Cardiac muscle cell (in vitro differentiated cells and primary cell): Measurements from ENCODE around the gene FIG4. TPM values are rescaled to one million over a fixed set of nuclear protein-coding genes. Genes with fewer than 3 reads are reported as not detected.
A peak's percentile ranks its signal among the peaks of the same experiment; 100 is the strongest.
"Not testable (repeated sequence)": the region's sequence is repeated elsewhere in the genome, so short reads cannot be mapped to it uniquely, and the experiment has no call there.

Source experiments
- DNase-seq, 2 donors: peaks; one replicate each; pipeline versions ENCODE4 v3.0.0 to v3.0.0-alpha.2; 2010 to 2017; ENCODE audit warnings: low read depth in 1 of 2, low spot score in 1 of 2
- H3K27ac ChIP-seq: fragments of 200-600 bp; sonication (generic); 2 replicates; pipeline ENCODE4 v1.5.1; 2016
- H3K27me3 ChIP-seq: fragments of 200-600 bp; sonication (generic); 2 replicates; pipeline ENCODE4 v1.6.0; 2016; ENCODE audit warnings: control low read depth
- H3K36me3 ChIP-seq: fragments of 200-600 bp; sonication (generic); 2 replicates; pipeline ENCODE4 v1.5.1; 2016; ENCODE audit warnings: control low read depth
- H3K4me1 ChIP-seq: fragments of 200-600 bp; sonication (generic); 2 replicates; pipeline ENCODE4 v1.8.1; 2017; ENCODE audit warnings: low read depth, mild to moderate bottlenecking, mixed run types
- H3K4me3 ChIP-seq: fragments of 200-600 bp; sonication (generic); 2 replicates; pipeline ENCODE4 v1.5.1; 2016; ENCODE audit warnings: mild to moderate bottlenecking
- H3K9me3 ChIP-seq: fragments of 200-600 bp; sonication (generic); 2 replicates; pipeline ENCODE4 v1.5.1; 2017; ENCODE audit warnings: low read depth, mild to moderate bottlenecking, control low read depth
- polyA plus RNA-seq: library from polyadenylated mRNA; unstranded; fragments of >200 nt; fragmentation: Nextera tagmentation; extraction: Ambion mirVana; gene quantifications from 2 replicates; pipeline ENCODE4 v1.2.1, GENCODE V29; 2016
- total RNA-seq: library from RNA; depleted of rRNA; stranded (reverse); fragments of >200 nt; gene quantifications from 2 replicates; pipeline ENCODE4 v1.2.3, GENCODE V29; 2016
- TF ChIP-seq, protein P1 (sequence below): IDR thresholded peaks from 2 replicates; pipeline ENCODE4 v1.5.1; 2012; ENCODE audit warnings: low read depth, mild to moderate bottlenecking, low read length

The FIG4 gene
- total and polyA plus RNA-seq, 2 experiments from 2014 or later, result 15.8 to 22.0 TPM

GRCh38 chr6:109717971-109718370 lies 26.9 kb downstream of the FIG4 start:
- no peak for DNase-seq
- Histone ChIP-seq H3K27me3 (no peaks in the 10 kb centered on the region), H3K27ac (no peak overlapping the region), H3K36me3 (no peaks in the 10 kb centered on the region), H3K4me1 (no peaks in the 10 kb centered on the region), H3K9me3 (no peaks in the 10 kb centered on the region), H3K4me3 (no peak overlapping the region)
- TF ChIP-seq, protein P1, sequence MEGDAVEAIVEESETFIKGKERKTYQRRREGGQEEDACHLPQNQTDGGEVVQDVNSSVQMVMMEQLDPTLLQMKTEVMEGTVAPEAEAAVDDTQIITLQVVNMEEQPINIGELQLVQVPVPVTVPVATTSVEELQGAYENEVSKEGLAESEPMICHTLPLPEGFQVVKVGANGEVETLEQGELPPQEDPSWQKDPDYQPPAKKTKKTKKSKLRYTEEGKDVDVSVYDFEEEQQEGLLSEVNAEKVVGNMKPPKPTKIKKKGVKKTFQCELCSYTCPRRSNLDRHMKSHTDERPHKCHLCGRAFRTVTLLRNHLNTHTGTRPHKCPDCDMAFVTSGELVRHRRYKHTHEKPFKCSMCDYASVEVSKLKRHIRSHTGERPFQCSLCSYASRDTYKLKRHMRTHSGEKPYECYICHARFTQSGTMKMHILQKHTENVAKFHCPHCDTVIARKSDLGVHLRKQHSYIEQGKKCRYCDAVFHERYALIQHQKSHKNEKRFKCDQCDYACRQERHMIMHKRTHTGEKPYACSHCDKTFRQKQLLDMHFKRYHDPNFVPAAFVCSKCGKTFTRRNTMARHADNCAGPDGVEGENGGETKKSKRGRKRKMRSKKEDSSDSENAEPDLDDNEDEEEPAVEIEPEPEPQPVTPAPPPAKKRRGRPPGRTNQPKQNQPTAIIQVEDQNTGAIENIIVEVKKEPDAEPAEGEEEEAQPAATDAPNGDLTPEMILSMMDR, result no peak

DNA sequence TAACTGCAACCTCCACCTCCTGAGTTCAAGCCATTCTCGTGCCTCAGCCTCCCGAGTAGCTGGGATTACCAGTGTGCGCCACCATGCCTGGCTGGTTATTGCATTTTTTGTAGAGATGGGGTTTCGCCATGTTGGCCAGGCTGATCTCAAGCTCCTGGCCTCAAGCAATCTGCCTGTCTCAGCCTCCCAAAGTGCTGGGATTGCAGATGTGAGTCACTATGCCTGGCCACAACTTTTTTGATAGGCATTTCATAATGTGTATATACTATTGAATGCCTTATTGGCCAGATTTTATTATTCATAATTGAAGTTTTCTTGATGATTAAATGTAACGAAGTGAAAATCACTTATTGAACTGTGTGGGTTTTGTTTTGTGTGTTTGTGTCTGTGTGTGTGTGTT lies 27.9 kb downstream of the FIG4 start:
- no peaks in the 10 kb centered on the region for H3K9me3 ChIP-seq
- no peaks in the 10 kb centered on the region for H3K36me3 ChIP-seq
- no peak overlapping the region for H3K4me3 ChIP-seq
- TF ChIP-seq, protein P1, result no peak
- no peak overlapping the region for H3K27ac ChIP-seq
- H3K4me1 ChIP-seq, result no peaks in the 10 kb centered on the region
- peak in 1 of 2 donors; percentile 17 for DNase-seq
- no peaks in the 10 kb centered on the region for H3K27me3 ChIP-seq

- no peaks in the 10 kb centered on the region for H3K9me3 ChIP-seq
- no peaks in the 10 kb centered on the region for H3K27me3 ChIP-seq
- H3K36me3 ChIP-seq, result no peaks in the 10 kb centered on the region
- no peak overlapping the region for H3K27ac ChIP-seq
- DNase-seq, result no peak
- TF ChIP-seq, protein P1, result no peak
- H3K4me1 ChIP-seq, result no peaks in the 10 kb centered on the region
- no peak overlapping the region for H3K4me3 ChIP-seq
Measured at GRCh38 chr6:109720311-109720710, 29.2 kb downstream of the FIG4 start.

GRCh38 chr6:109722011-109722410 lies 30.9 kb downstream of the FIG4 start:
- H3K36me3 ChIP-seq, result no peaks in the 10 kb centered on the region
- H3K27ac ChIP-seq, result no peak overlapping the region

GRCh38 chr6:109722564-109723254 lies 31.6 kb downstream of the FIG4 start:
- H3K27me3 ChIP-seq, result no peaks in the 10 kb centered on the region
- DNase-seq, result no peak
- no peak overlapping the region for H3K4me3 ChIP-seq
- TF ChIP-seq, protein P1, result no peak
- no peak overlapping the region for H3K27ac ChIP-seq
- no peaks in the 10 kb centered on the region for H3K9me3 ChIP-seq
- no peaks in the 10 kb centered on the region for H3K4me1 ChIP-seq
- no peaks in the 10 kb centered on the region for H3K36me3 ChIP-seq

More at GRCh38 chr6:109722011-109722410, 30.9 kb downstream of the FIG4 start:
- H3K4me3 ChIP-seq, result no peak overlapping the region
- no peaks in the 10 kb centered on the region for H3K4me1 ChIP-seq
- no peak for DNase-seq
- H3K9me3 ChIP-seq, result no peaks in the 10 kb centered on the region
- H3K27me3 ChIP-seq, result no peaks in the 10 kb centered on the region
- TF ChIP-seq, protein P1, result no peak

- not testable (repeated sequence) for H3K36me3 ChIP-seq, H3K27me3 ChIP-seq, DNase-seq, H3K4me1 ChIP-seq, H3K27ac ChIP-seq, H3K9me3 ChIP-seq, H3K4me3 ChIP-seq
Measured at GRCh38 chr6:109725250-109725649, 34.2 kb downstream of the FIG4 start.
